K562 (cell line): ENCODE measurements around the gene RREB1. TPM values are rescaled to one million over a fixed set of nuclear protein-coding genes. Genes with fewer than 3 reads are reported as not detected.

ENCODE experiments used
- RFX1 ChIP-seq: fragments of 450-650 bp; IDR thresholded peaks from 2 replicates; pipeline ENCODE4 v1.6.1; 2016; ENCODE audit warnings: mild to moderate bottlenecking, moderate library complexity
- SETDB1 ChIP-seq: IDR thresholded peaks from one replicate; pipeline ENCODE4 v1.6.1; 2012; ENCODE audit warnings: low read length, control low read depth, inconsistent platforms
- ZBTB40 ChIP-seq, 2 experiments: fragments of 450-650 bp in 1 of 2; sonication (generic) in 1 of 2; formaldehyde crosslinking in 1 of 2; IDR thresholded peaks; 2 replicates each; pipeline versions ENCODE4 v1.7.1 to v1.9.0; 2016 to 2022; ENCODE audit warnings: inconsistent platforms in 1 of 2, mild to moderate bottlenecking in 1 of 2, missing genetic modification reagents in 1 of 2
- ZNF12 ChIP-seq: sonication (generic); formaldehyde crosslinking; IDR thresholded peaks from 2 replicates; pipeline ENCODE4 v1.4.0; 2020; ENCODE audit warnings: mild to moderate bottlenecking, missing genetic modification reagents
- ZNF217 ChIP-seq: sonication (generic); formaldehyde crosslinking; IDR thresholded peaks from 2 replicates; pipeline ENCODE4 v1.8.0; 2022; ENCODE audit warnings: mild to moderate bottlenecking, missing genetic modification reagents
- ZNF3 ChIP-seq: fragments of 250-450 bp; sonication (Bioruptor Pico); IDR thresholded peaks from 2 replicates; pipeline ENCODE4 v1.5.0; 2021; ENCODE audit warnings: mild to moderate bottlenecking, moderate library complexity
- ZNF609 ChIP-seq: sonication (generic); formaldehyde crosslinking; IDR thresholded peaks from 2 replicates; pipeline ENCODE4 v1.8.1; 2023; ENCODE audit warnings: missing genetic modification reagents, mild to moderate bottlenecking, borderline replicate concordance
- ZNF75A ChIP-seq: fragments of 450-650 bp; formaldehyde crosslinking; IDR thresholded peaks from 2 replicates; pipeline ENCODE4 v1.4.0; 2020; ENCODE audit warnings: mild to moderate bottlenecking
- polyA plus RNA-seq, 8 experiments: library from polyadenylated mRNA; depleted of rRNA in 4 of 8; stranded (reverse) in 5 of 8; unstranded in 3 of 8; fragments of >200 nt; fragmentation: Nextera tagmentation in 2 of 8; fragmentation: Illumina TruSeq in 1 of 8; extraction: Ambion mirVana in 2 of 8; extraction: Trizol in 1 of 8; gene quantifications; 2 replicates each; pipeline versions ENCODE4 v1.2.1 to v1.2.3, GENCODE V29; 2011 to 2014; ENCODE audit warnings: inconsistent platforms in 1 of 8, missing spikeins in 1 of 8
- total RNA-seq, 7 experiments: library from RNA; depleted of rRNA in 6 of 7; stranded (reverse); fragments of >200 nt in 6 of 7; fragmentation: Illumina TruSeq in 2 of 7; extraction: Trizol in 2 of 7; gene quantifications; 2 replicates each; pipeline versions ENCODE4 v1.2.1 to v1.2.3, GENCODE V29; 2011 to 2021; ENCODE audit warnings: low replicate concordance in 1 of 7

Gene RREB1
- total and polyA plus RNA-seq, 9 of the 15 experiments (the other 6 are each of a cell fraction or from before 2014, with no cell fraction given): 3.3 to 64.2 (median 19.3) TPM

GRCh38 chr6:7145585-7145884 is 37.8 kb downstream of the RREB1 start (continued):
- TF ChIP-seq RFX1: 0 out of 2 replicates have a peak, but pooled peaks have one; percentile 3
- no peak for TF ChIP-seq ZNF75A (CRISPR knock-in tag)
- TF ChIP-seq ZNF12 (CRISPR knock-in tag): no peak
- no peak for TF ChIP-seq ZNF217 (CRISPR knock-in tag)
- TF ChIP-seq ZNF609 (CRISPR knock-in tag): no peak
- TF ChIP-seq ZNF3 (CRISPR knock-in tag): no peak
- no peak for TF ChIP-seq ZBTB40 (IDR thresholded peaks at IDR 0.05)
- TF ChIP-seq ZBTB40 (CRISPR knock-in tag; IDR thresholded peaks at IDR 0.05): no peak
- no peak for TF ChIP-seq SETDB1
